ENCODE data around the gene ELAC1. TPM values are rescaled to one million over a fixed set of nuclear protein-coding genes. Genes with fewer than 3 reads are reported as not detected.

ELAC1 gene
- total RNA-seq, 1 experiment from 2014 or later, result 4.0 TPM

- ATAC-seq, result no peak
- ChIA-PET POLR2A (no interaction called here), CTCF (no interaction called here)
- H3K4me1 Mint-ChIP-seq, result no peaks in the 10 kb centered on the region
- H3K27me3 Mint-ChIP-seq (ENCODE audit: low read depth), result no peaks in the 10 kb centered on the region
- H3K36me3 Mint-ChIP-seq, result peaks cover 12% of the 10 kb centered on the region
- TF ChIP-seq E2F4 (CRISPR knock-in tag; IDR thresholded peaks at IDR 0.05; ENCODE audit: borderline replicate concordance, low read depth), result no peak
- TF ChIP-seq ZNF512 (CRISPR knock-in tag; IDR thresholded peaks at IDR 0.05; ENCODE audit: borderline replicate concordance), result no peak
- no peak for TF ChIP-seq ZNF317 (CRISPR knock-in tag; IDR thresholded peaks at IDR 0.05; ENCODE audit: borderline replicate concordance, low read depth)
- TF ChIP-seq CDX4 (CRISPR knock-in tag; IDR thresholded peaks at IDR 0.05; ENCODE audit: borderline replicate concordance), result no peak
- TF ChIP-seq NFYB (CRISPR knock-in tag; conservative IDR thresholded peaks at IDR 0.05; ENCODE audit: low read depth), result no peak
- TF ChIP-seq SP1 (CRISPR knock-in tag; conservative IDR thresholded peaks at IDR 0.05), result no peak
- TF ChIP-seq ZNF138 (CRISPR knock-in tag; conservative IDR thresholded peaks at IDR 0.05), result no peak
- no peak for TF ChIP-seq ATF6 (CRISPR knock-in tag; IDR thresholded peaks at IDR 0.05)
- no peak for TF ChIP-seq E2F5 (CRISPR knock-in tag; IDR thresholded peaks at IDR 0.05)
- TF ChIP-seq ZNF671 (CRISPR knock-in tag; IDR thresholded peaks at IDR 0.05), result no peak
- TF ChIP-seq FOXJ3 (CRISPR knock-in tag; IDR thresholded peaks at IDR 0.05; ENCODE audit: borderline replicate concordance), result no peak
- TF ChIP-seq USF2 (CRISPR knock-in tag; IDR thresholded peaks at IDR 0.05), result no peak
- no peak for TF ChIP-seq ZBTB43 (CRISPR knock-in tag; IDR thresholded peaks at IDR 0.05)
- no peak for DNase-seq (ENCODE audit: low spot score)
- no peak overlapping the region for H3K27ac Mint-ChIP-seq
- no peaks in the 10 kb centered on the region for H3K9me3 Mint-ChIP-seq
- H3K4me3 Mint-ChIP-seq, result no peak overlapping the region
Observed at GRCh38 chr18:50947899-50948298, 19.9 kb upstream of the ELAC1 start.

- Mint-ChIP-seq H3K36me3 (peaks cover 12% of the 10 kb centered on the region), H3K4me1 (no peaks in the 10 kb centered on the region), H3K27me3 (ENCODE audit: low read depth) (no peaks in the 10 kb centered on the region), H3K27ac (no peak overlapping the region), H3K4me3 (no peak overlapping the region), H3K9me3 (no peaks in the 10 kb centered on the region)
- no peak for DNase-seq (ENCODE audit: low spot score)
- POLR2A ChIA-PET, result no interaction called here
- CTCF ChIA-PET, result no interaction called here
- ATAC-seq, result no peak
- TF ChIP-seq SOX15 (CRISPR knock-in tag; IDR thresholded peaks at IDR 0.05) (no peak), NFYB (CRISPR knock-in tag; conservative IDR thresholded peaks at IDR 0.05; ENCODE audit: low read depth) (no peak), FOXP4 (CRISPR knock-in tag; IDR thresholded peaks at IDR 0.05) (no peak), FOXJ3 (CRISPR knock-in tag; IDR thresholded peaks at IDR 0.05; ENCODE audit: borderline replicate concordance) (no peak), PREB (CRISPR knock-in tag; IDR thresholded peaks at IDR 0.05; ENCODE audit: borderline replicate concordance) (no peak), ZNF423 (CRISPR knock-in tag; IDR thresholded peaks at IDR 0.05) (no peak), NFATC4 (CRISPR knock-in tag; IDR thresholded peaks at IDR 0.05) (no peak), FOXP1 (CRISPR knock-in tag; IDR thresholded peaks at IDR 0.05; ENCODE audit: borderline replicate concordance) (no peak), OVOL2 (CRISPR knock-in tag; IDR thresholded peaks at IDR 0.05; ENCODE audit: borderline replicate concordance) (no peak), E2F1 (CRISPR knock-in tag; IDR thresholded peaks at IDR 0.05) (no peak), GRHL2 (CRISPR knock-in tag; IDR thresholded peaks at IDR 0.05; ENCODE audit: insufficient replicate concordance, severe bottlenecking) (no peak)
Observed at GRCh38 chr18:50949185-50949584, 18.7 kb upstream of the ELAC1 start.
